Measurements from ENCODE around the gene CD72.
"Not testable (repeated sequence)": the region's sequence is repeated elsewhere in the genome, so short reads cannot be mapped to it uniquely, and the experiment has no call there.

DNA sequence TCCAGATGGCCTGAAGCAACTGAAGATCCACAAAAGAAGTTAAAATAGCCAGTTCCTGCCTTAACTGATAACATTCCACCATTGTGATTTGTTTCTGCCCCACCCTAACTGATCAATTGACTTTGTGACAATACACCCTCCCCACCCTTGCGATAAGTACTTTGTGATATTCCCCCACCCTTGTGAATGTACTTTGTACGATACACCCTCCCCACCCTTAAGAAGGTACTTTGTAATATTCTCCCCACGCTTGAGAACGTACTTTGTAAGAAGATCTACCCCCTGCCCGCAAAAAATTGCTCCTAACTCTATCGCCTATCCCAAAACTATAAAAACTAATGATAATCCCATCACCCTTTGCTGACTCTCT, 18.6 kb upstream of the CD72 start:
- TF ChIP-seq ZNF274 (IDR thresholded peaks at IDR 0.05; ENCODE audit: low read depth, low read length); YY1 (IDR thresholded peaks at IDR 0.05; ENCODE audit: insufficient read depth, insufficient read length); SUZ12 (IDR thresholded peaks at IDR 0.05; ENCODE audit: extremely low read depth, insufficient read depth, insufficient read length): not testable (repeated sequence)
